K562 (cell line): ENCODE results near the gene RGS19. TPM values are rescaled to one million over a fixed set of nuclear protein-coding genes. Genes with fewer than 3 reads are reported as not detected.

ENCODE experiments used
- ETV6 ChIP-seq, 3 experiments: fragments of 150-350 bp in 1 of 3; sonication (generic) in 1 of 3; formaldehyde crosslinking in 1 of 3; IDR thresholded peaks; 2 replicates each; pipeline versions ENCODE4 v1.6.1 to v1.8.0; 2014 to 2022; ENCODE audit warnings: borderline replicate concordance in 2 of 3, low read depth in 2 of 3, antibody characterized with exemption in 1 of 3, low read length in 1 of 3, mild to moderate bottlenecking in 1 of 3, missing genetic modification reagents in 1 of 3
- FOXO4 ChIP-seq: fragments of 450-650 bp; formaldehyde crosslinking; IDR thresholded peaks from 2 replicates; pipeline ENCODE4 v1.4.0; 2020; ENCODE audit warnings: mild to moderate bottlenecking, moderate library complexity
- HNRNPUL1 ChIP-seq: fragments of 200-400 bp; formaldehyde crosslinking; IDR thresholded peaks from 2 replicates; pipeline ENCODE4 v1.6.1; 2017; ENCODE audit warnings: low read length
- IFI16 ChIP-seq: fragments of 250-450 bp; sonication (Bioruptor Pico); IDR thresholded peaks from 2 replicates; pipeline ENCODE4 v2.1.2; 2022; ENCODE audit warnings: mild to moderate bottlenecking, inconsistent platforms
- IRF9 ChIP-seq: fragments of 450-650 bp; IDR thresholded peaks from 2 replicates; pipeline ENCODE4 v1.6.1; 2016; ENCODE audit warnings: missing biosample characterization, missing genetic modification characterization
- MAFG ChIP-seq: fragments of 450-650 bp; conservative IDR thresholded peaks from 2 replicates; pipeline ENCODE4 v1.6.1; 2016; ENCODE audit warnings: missing genetic modification characterization, missing compliant biosample characterization
- PHTF2 ChIP-seq: fragments of 250-450 bp; sonication (Bioruptor Pico); IDR thresholded peaks from 2 replicates; pipeline ENCODE4 v1.5.0; 2021; ENCODE audit warnings: mild to moderate bottlenecking
- RFX5 ChIP-seq: IDR thresholded peaks from 2 replicates; pipeline ENCODE4 v1.6.1; 2011; ENCODE audit warnings: low read depth, mild to moderate bottlenecking, improper control_type of control experiment, low read length
- SMAD2 ChIP-seq: fragments of 150-350 bp; IDR thresholded peaks from 2 replicates; pipeline ENCODE4 v1.6.1; 2014; ENCODE audit warnings: low read depth, mild to moderate bottlenecking, low read length
- SMC3 ChIP-seq: conservative IDR thresholded peaks from 2 replicates; pipeline ENCODE4 v1.6.1; 2011; ENCODE audit warnings: low read depth, low read length, improper control_type of control experiment; ENCODE audit not compliant: insufficient read depth
- SNAPC5 ChIP-seq: fragments of 250-450 bp; sonication (Bioruptor Pico); IDR thresholded peaks from 2 replicates; pipeline ENCODE4 v1.8.0; 2021; ENCODE audit warnings: moderate library complexity, mild to moderate bottlenecking, inconsistent platforms
- TCFL5 ChIP-seq: fragments of 250-450 bp; sonication (Bioruptor Pico); conservative IDR thresholded peaks from 2 replicates; pipeline ENCODE4 v1.6.1; 2021; ENCODE audit warnings: mild to moderate bottlenecking, moderate library complexity, matching md5 sums
- ZBTB7A ChIP-seq: IDR thresholded peaks from 2 replicates; pipeline ENCODE4 v1.6.1; 2011; ENCODE audit warnings: low read depth, mild to moderate bottlenecking, low read length, moderate library complexity, borderline replicate concordance; ENCODE audit not compliant: control insufficient read depth
- ZNF253 ChIP-seq: fragments of 250-450 bp; sonication (Bioruptor Pico); conservative IDR thresholded peaks from 2 replicates; pipeline ENCODE4 v1.6.1; 2021; ENCODE audit warnings: mild to moderate bottlenecking
- ZNF589 ChIP-seq: fragments of 200-800 bp; sonication (Bioruptor generic); IDR thresholded peaks from 2 replicates; pipeline ENCODE4 v1.6.1; 2016; ENCODE audit warnings: low read depth, missing genetic modification characterization, missing compliant biosample characterization
- ZNF764 ChIP-seq: fragments of 250-450 bp; sonication (Bioruptor Pico); IDR thresholded peaks from 2 replicates; pipeline ENCODE4 v1.4.0; 2020; ENCODE audit warnings: low read depth, mild to moderate bottlenecking, moderate library complexity
- polyA plus RNA-seq, 8 experiments: library from polyadenylated mRNA; depleted of rRNA in 4 of 8; stranded (reverse) in 5 of 8; unstranded in 3 of 8; fragments of >200 nt; fragmentation: Nextera tagmentation in 2 of 8; fragmentation: Illumina TruSeq in 1 of 8; extraction: Ambion mirVana in 2 of 8; extraction: Trizol in 1 of 8; gene quantifications; 2 replicates each; pipeline versions ENCODE4 v1.2.1 to v1.2.3, GENCODE V29; 2011 to 2014; ENCODE audit warnings: inconsistent platforms in 1 of 8, missing spikeins in 1 of 8
- total RNA-seq, 7 experiments: library from RNA; depleted of rRNA in 6 of 7; stranded (reverse); fragments of >200 nt in 6 of 7; fragmentation: Illumina TruSeq in 2 of 7; extraction: Trizol in 2 of 7; gene quantifications; 2 replicates each; pipeline versions ENCODE4 v1.2.1 to v1.2.3, GENCODE V29; 2011 to 2021; ENCODE audit warnings: low replicate concordance in 1 of 7

RGS19 gene
- total and polyA plus RNA-seq, 9 of the 15 experiments (the other 6 are each of a cell fraction or from before 2014, with no cell fraction given) = 0.41 to 23.7 (median 14.6) TPM

GRCh38 chr20:64083378-64083803 lies 4.1 kb upstream of the RGS19 start (continued):
- TF ChIP-seq TCFL5 (CRISPR knock-in tag) = no peak
- 0 out of 2 replicates have a peak, but pooled peaks have one; percentile 46 for TF ChIP-seq SMC3
- no peak for TF ChIP-seq HNRNPUL1
- TF ChIP-seq PHTF2 (CRISPR knock-in tag) = no peak
- no peak for TF ChIP-seq FOXO4 (CRISPR knock-in tag)
- no peak for TF ChIP-seq ETV6 (IDR thresholded peaks at IDR 0.05; ENCODE audit: borderline replicate concordance in 1 of 2, low read depth in 2 of 2, low read length in 1 of 2)
- TF ChIP-seq ETV6 (CRISPR knock-in tag; IDR thresholded peaks at IDR 0.05; ENCODE audit: borderline replicate concordance) = no peak
- no peak for TF ChIP-seq ZNF764 (CRISPR knock-in tag)
- no peak for TF ChIP-seq ZNF589 (CRISPR knock-in tag)
- TF ChIP-seq RFX5 = no peak
- no peak for TF ChIP-seq SMAD2
- no peak for TF ChIP-seq IFI16
- no peak for TF ChIP-seq ZNF253 (CRISPR knock-in tag)
- TF ChIP-seq MAFG = no peak
- no peak for TF ChIP-seq SNAPC5
- TF ChIP-seq ZBTB7A = peak; percentile 86
- TF ChIP-seq IRF9 (tag) = no peak
